Activated CD8-positive, alpha-beta T cell treated with anti-CD3 and anti-CD28 coated beads for 36 hours (primary cell): ENCODE results near the gene MYL12B. TPM values are rescaled to one million over a fixed set of nuclear protein-coding genes. Genes with fewer than 3 reads are reported as not detected.
A peak's percentile ranks its signal among the peaks of the same experiment; 100 is the strongest.

ENCODE experiments used
- ATAC-seq: fragments of 200-7000 bp; cut with Tn5 transposase; one replicate; pipeline ENCODE4 v1.10.0; 2021; ENCODE audit warnings: mild to moderate bottlenecking, moderate library complexity
- CTCF ChIA-PET: fragments of 350-600 bp; sonication (Branson Sonifier 250); formaldehyde crosslinking; loops from one replicate; lab custom pipeline; 2021; ENCODE audit warnings: antibody characterized with exemption; lab: Charles Lee
- POLR2A ChIA-PET: fragments of 350-600 bp; sonication (Branson Sonifier 250); formaldehyde crosslinking; loops from one replicate; lab custom pipeline; 2021; ENCODE audit warnings: antibody characterized with exemption; lab: Charles Lee
- DNase-seq: peaks from one replicate; pipeline ENCODE4 v3.0.0-alpha.2; 2020
- H3K27ac Mint-ChIP-seq: one replicate; pipeline ENCODE4 v1.8.0; 2021; ENCODE audit warnings: mild to moderate bottlenecking, mixed read lengths
- H3K27me3 Mint-ChIP-seq: one replicate; pipeline ENCODE4 v1.8.0; 2021; ENCODE audit warnings: mixed read lengths
- H3K36me3 Mint-ChIP-seq: one replicate; pipeline ENCODE4 v1.8.0; 2021; ENCODE audit warnings: low read depth, mixed read lengths
- H3K4me1 Mint-ChIP-seq: one replicate; pipeline ENCODE4 v1.8.0; 2021; ENCODE audit warnings: low read depth, mixed read lengths
- H3K4me3 Mint-ChIP-seq: one replicate; pipeline ENCODE4 v1.8.0; 2021; ENCODE audit warnings: mild to moderate bottlenecking, moderate library complexity, mixed read lengths
- H3K9me3 Mint-ChIP-seq: one replicate; pipeline ENCODE4 v1.8.0; 2021; ENCODE audit warnings: mixed read lengths
- intact Hi-C: fragments of 100-400 bp; cut with micrococcal nuclease; formaldehyde crosslinking; loops from one replicate; pipeline ENCODE4 v1.10.0; 2022
- total RNA-seq, 2 experiments: library from RNA; stranded (reverse); gene quantifications; one replicate each; pipeline ENCODE4 v1.2.3, GENCODE V29; 2021
- TF ChIP-seq, protein P1 (sequence below): fragments of 200-600 bp; IDR thresholded peaks from one replicate; pipeline ENCODE4 v1.8.0; 2022; ENCODE audit warnings: antibody characterized with exemption, mild to moderate bottlenecking

The MYL12B gene
- total RNA-seq, 2 experiments from 2014 or later = 243 to 264 TPM

DNA sequence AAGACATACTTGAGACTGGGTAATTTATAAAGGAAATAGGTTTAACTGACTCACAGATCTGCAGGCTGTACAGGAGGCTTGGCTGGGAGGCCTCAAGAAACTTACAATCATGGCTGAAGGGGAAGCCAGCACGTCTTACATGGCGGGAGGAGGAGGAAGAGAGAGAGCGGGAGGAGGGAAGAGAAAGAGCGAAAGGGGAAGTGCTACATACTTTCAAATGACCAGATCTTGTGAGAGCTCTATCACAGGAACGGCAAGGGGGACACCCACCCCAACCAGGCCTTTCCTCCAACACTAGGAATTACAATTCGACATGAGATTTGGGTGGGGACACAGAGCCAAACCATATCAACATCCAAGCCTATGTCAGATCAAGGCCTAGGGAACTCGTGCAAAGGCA lies 24.2 kb downstream of the MYL12B start:
- no peak overlapping the region for H3K4me3 Mint-ChIP-seq
- CTCF ChIA-PET = interaction anchor here (0.7 to 11.1 kb wide), 3 partner anchors 36 to 380 kb away, joined by 3 to 203 read pairs (median 3); no protein-coding TSS in a partner anchor
- POLR2A ChIA-PET = no interaction called here
- intact Hi-C loops = no loop called here
- H3K4me1 Mint-ChIP-seq = no peaks in the 10 kb centered on the region
- peaks cover 9% of the 10 kb centered on the region for H3K9me3 Mint-ChIP-seq
- H3K27ac Mint-ChIP-seq = no peak overlapping the region
- no peaks in the 10 kb centered on the region for H3K27me3 Mint-ChIP-seq
- TF ChIP-seq, protein P1, sequence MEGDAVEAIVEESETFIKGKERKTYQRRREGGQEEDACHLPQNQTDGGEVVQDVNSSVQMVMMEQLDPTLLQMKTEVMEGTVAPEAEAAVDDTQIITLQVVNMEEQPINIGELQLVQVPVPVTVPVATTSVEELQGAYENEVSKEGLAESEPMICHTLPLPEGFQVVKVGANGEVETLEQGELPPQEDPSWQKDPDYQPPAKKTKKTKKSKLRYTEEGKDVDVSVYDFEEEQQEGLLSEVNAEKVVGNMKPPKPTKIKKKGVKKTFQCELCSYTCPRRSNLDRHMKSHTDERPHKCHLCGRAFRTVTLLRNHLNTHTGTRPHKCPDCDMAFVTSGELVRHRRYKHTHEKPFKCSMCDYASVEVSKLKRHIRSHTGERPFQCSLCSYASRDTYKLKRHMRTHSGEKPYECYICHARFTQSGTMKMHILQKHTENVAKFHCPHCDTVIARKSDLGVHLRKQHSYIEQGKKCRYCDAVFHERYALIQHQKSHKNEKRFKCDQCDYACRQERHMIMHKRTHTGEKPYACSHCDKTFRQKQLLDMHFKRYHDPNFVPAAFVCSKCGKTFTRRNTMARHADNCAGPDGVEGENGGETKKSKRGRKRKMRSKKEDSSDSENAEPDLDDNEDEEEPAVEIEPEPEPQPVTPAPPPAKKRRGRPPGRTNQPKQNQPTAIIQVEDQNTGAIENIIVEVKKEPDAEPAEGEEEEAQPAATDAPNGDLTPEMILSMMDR = no peak
- no peak for DNase-seq
- ATAC-seq = no peak
- H3K36me3 Mint-ChIP-seq = peaks cover 3% of the 10 kb centered on the region

DNA sequence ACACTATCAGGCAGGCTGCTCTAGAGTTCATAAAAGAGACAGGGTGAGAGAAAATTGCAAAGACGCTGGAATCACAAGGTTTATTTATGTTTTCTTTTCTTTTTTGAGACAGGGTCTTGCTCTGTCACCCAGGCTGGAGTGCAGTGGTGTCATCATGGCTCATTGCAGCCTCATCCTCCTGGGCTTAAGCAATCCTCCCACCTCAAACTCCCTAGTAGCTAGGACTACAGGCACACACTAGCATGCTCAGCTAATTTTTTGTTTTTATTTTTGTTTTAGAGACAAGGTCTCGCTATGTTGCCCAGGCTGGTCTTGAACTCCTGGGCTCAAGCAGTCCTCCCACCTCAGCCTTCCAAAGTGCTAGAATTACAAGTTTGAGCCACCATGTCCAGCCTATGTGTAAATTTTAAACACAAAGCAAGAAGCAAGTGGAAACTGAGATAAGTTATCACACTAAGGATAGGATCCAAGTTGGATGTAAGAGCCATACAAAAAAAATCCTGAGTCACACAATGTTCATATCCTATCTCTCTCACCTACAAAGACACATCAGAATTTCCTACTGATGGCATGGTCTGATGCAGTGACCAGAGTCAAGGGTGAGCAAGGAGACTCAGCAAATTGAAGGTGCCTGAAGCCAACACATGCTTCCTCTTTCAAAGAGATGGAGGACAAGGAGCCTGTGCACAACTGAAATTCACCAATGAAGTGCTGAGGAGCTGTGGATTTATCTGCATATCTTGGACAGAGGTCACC lies 31.4 kb downstream of the MYL12B start:
- ChIA-PET POLR2A (interaction anchor here (0.7 kb wide), 1 partner anchor 296 kb away, joined by 4 read pairs; no protein-coding TSS in a partner anchor), CTCF (interaction anchor here (2.5 to 6.1 kb wide), 4 partner anchors 11 to 372 kb away, joined by 13 to 46 read pairs (median 31); no protein-coding TSS in a partner anchor)
- no peak for DNase-seq
- Mint-ChIP-seq H3K4me3 (no peak overlapping the region), H3K27me3 (no peaks in the 10 kb centered on the region), H3K9me3 (peaks cover 17% of the 10 kb centered on the region), H3K36me3 (peaks cover 5% of the 10 kb centered on the region), H3K27ac (no peak overlapping the region), H3K4me1 (peaks cover 5% of the 10 kb centered on the region)
- no peak for ATAC-seq
- TF ChIP-seq, protein P1 = no peak
- intact Hi-C loops = no loop called here

DNA sequence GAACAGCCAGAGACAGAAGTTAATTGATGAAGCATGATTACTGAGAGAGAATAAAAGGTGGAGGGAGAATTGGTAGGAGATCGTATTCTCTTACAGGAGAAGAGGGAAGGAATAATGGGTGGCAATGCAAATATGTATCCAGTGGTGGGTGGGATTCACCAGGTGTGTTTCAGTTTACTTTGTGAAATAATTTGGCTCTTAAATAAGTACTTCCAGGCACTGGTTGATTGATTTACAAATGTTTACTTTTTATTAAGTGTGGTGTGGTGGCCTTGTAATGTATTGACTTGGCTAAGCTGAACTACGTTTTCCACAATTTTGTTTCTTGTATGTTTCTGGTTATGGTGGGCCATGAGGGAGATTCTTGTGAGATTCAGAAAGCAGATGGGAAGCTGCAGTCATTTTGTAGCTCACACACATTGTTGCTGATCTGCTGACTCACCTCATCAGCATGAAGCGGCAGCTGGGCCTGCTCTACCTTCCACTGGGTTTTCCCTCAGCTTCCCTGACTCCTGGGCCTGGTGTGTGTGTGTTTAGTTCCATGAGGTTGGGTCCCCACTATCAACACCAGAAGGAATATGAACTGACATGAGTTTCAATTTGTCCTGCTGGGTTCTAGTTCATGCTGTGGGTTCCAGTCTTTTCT lies 32.6 kb downstream of the MYL12B start:
- intact Hi-C loops = no loop called here
- CTCF ChIA-PET = interaction anchor here (0.9 to 6.1 kb wide), 5 partner anchors 12 to 371 kb away, joined by 4 to 46 read pairs (median 20); no protein-coding TSS in a partner anchor
- Mint-ChIP-seq H3K4me1 (peaks cover 5% of the 10 kb centered on the region), H3K27me3 (peaks cover 4% of the 10 kb centered on the region), H3K27ac (no peak overlapping the region), H3K9me3 (peaks cover 17% of the 10 kb centered on the region), H3K36me3 (peaks cover 5% of the 10 kb centered on the region), H3K4me3 (no peak overlapping the region)
- TF ChIP-seq, protein P1 = no peak
- ATAC-seq = no peak
- POLR2A ChIA-PET = interaction anchor here (0.7 kb wide), 1 partner anchor 295 kb away, joined by 4 read pairs; no protein-coding TSS in a partner anchor
- no peak for DNase-seq

GRCh38 chr18:3297025-3297984 lies 35.4 kb downstream of the MYL12B start:
- ChIA-PET CTCF (interaction anchor here (0.6 to 6.1 kb wide), 52 partner anchors 9 to 698 kb away, joined by 3 to 51 read pairs (median 5); no protein-coding TSS in a partner anchor), POLR2A (interaction anchor here (0.6 to 1.4 kb wide), 9 partner anchors 9 to 362 kb away, joined by 3 to 5 read pairs (median 3); no protein-coding TSS in a partner anchor)
- TF ChIP-seq, protein P1 = peak; percentile 83
- Mint-ChIP-seq H3K36me3 (no peaks in the 10 kb centered on the region), H3K9me3 (peaks cover 1% of the 10 kb centered on the region), H3K27ac (peak overlapping the region; percentile 86), H3K4me3 (peak overlapping the region; percentile 92), H3K27me3 (peaks cover 24% of the 10 kb centered on the region), H3K4me1 (peaks cover 5% of the 10 kb centered on the region)
- ATAC-seq (peak; percentile 99), DNase-seq (peak; percentile 99)
- intact Hi-C loops = no loop called here
